ENCODE data around the gene TBX2. TPM values are rescaled to one million over a fixed set of nuclear protein-coding genes. Genes with fewer than 3 reads are reported as not detected.
A peak's percentile ranks its signal among the peaks of the same experiment; 100 is the strongest.

The TBX2 gene
- total RNA-seq, 1 donor from 2014 or later, result not detected

DNA sequence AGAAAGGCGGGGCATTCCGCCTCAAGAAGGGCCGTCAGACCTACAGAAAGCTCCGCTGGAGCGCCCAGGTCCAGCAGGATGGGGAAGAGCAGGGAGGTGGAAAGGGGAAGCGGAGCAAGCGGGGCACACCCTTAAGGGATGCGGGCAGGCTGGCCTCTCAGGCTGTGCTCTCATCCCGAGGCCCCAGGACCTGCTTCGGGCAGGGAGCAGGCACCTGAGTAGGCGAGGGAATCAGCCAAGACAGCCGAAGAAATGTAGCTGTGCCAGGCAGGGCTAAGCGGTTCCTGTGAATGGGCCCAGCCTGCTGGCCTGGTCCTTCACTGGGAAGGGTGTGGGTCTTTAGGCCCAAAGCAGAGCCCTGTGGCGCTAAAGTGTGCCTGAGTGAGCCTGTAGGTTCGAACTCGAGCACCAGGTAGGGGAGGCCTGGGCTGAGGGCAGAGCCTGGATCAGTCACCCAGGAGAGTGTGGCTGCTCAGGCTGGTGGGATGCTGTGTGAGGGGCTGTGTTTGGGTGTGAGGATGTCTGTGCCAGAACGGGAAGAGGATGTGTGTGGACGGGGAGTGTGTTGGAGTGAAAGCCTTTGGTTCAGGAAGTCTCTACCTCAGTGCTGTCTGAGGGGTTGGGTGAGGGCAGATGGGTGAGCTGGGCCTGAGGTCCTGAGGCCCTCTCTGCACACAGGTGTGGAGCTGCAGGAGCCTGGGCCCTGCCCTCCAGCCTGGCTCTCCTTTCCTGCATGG, 55.8 kb downstream of the TBX2 start:
- H3K36me3 Mint-ChIP-seq (ENCODE audit: low read depth), result peaks cover 4% of the 10 kb centered on the region
- intact Hi-C loops (cut with micrococcal nuclease), result loop anchor here (10.0 kb wide), 2 partner anchors 99 to 451 kb away; no protein-coding TSS in a partner anchor

GRCh38 chr17:61456061-61456681, 56.5 kb downstream of the TBX2 start:
- Mint-ChIP-seq H3K36me3 (ENCODE audit: low read depth) (peaks cover 4% of the 10 kb centered on the region), H3K4me3 (no peak overlapping the region), H3K27me3 (ENCODE audit: insufficient read depth) (peaks cover 79% of the 10 kb centered on the region), H3K27ac (no peak overlapping the region), H3K9me3 (no peaks in the 10 kb centered on the region), H3K4me1 (ENCODE audit: low read depth) (peaks cover 11% of the 10 kb centered on the region)
- intact Hi-C loops (cut with micrococcal nuclease), result loop anchor here (10.0 kb wide), 2 partner anchors 99 to 451 kb away; no protein-coding TSS in a partner anchor
- no peak for DNase-seq (ENCODE audit: low spot score)

More for the DNA sequence above, 55.8 kb downstream of the TBX2 start:
- Mint-ChIP-seq H3K9me3 (no peaks in the 10 kb centered on the region), H3K27ac (peak overlapping the region; percentile 76), H3K27me3 (ENCODE audit: insufficient read depth) (peaks cover 79% of the 10 kb centered on the region), H3K4me3 (no peak overlapping the region), H3K4me1 (ENCODE audit: low read depth) (peaks cover 11% of the 10 kb centered on the region)
- DNase-seq (ENCODE audit: low spot score), result no peak

DNA sequence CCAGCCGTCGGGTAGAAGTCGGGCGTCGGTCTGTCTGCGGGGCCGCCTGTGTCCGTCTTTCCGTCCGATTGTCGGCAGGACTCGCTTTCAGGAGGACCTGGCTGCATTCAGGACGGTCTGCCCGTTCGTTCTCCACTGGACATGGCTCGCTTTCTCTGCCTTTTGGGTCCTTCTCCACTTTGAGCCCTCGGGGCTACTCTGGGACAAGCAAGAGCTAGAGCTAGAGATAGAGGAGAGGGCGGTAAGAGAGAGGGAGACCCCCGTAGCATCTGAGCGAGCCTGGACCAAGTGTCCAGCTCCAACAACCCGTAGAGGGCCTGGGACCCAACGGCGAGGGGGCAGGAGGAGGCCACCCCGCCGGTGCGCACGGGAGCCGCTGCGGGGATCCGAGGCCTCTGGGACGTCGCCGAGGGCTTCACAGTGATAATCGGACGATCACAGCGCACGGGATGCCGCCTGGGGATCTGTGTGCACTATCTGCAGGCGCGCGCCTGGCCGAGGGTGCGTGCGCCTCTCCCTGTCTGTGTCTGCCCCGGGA, 57.1 kb downstream of the TBX2 start:
- no peak for DNase-seq (ENCODE audit: low spot score)
- peaks cover 11% of the 10 kb centered on the region for H3K4me1 Mint-ChIP-seq (ENCODE audit: low read depth)
- peaks cover 84% of the 10 kb centered on the region for H3K27me3 Mint-ChIP-seq (ENCODE audit: insufficient read depth)
- H3K36me3 Mint-ChIP-seq (ENCODE audit: low read depth), result peaks cover 4% of the 10 kb centered on the region
- no peak overlapping the region for H3K4me3 Mint-ChIP-seq
- peak overlapping the region; percentile 77 for H3K27ac Mint-ChIP-seq
- H3K9me3 Mint-ChIP-seq, result no peaks in the 10 kb centered on the region
- intact Hi-C loops (cut with micrococcal nuclease), result loop anchor here (10.0 kb wide), 2 partner anchors 98 to 452 kb away; no protein-coding TSS in a partner anchor

DNA sequence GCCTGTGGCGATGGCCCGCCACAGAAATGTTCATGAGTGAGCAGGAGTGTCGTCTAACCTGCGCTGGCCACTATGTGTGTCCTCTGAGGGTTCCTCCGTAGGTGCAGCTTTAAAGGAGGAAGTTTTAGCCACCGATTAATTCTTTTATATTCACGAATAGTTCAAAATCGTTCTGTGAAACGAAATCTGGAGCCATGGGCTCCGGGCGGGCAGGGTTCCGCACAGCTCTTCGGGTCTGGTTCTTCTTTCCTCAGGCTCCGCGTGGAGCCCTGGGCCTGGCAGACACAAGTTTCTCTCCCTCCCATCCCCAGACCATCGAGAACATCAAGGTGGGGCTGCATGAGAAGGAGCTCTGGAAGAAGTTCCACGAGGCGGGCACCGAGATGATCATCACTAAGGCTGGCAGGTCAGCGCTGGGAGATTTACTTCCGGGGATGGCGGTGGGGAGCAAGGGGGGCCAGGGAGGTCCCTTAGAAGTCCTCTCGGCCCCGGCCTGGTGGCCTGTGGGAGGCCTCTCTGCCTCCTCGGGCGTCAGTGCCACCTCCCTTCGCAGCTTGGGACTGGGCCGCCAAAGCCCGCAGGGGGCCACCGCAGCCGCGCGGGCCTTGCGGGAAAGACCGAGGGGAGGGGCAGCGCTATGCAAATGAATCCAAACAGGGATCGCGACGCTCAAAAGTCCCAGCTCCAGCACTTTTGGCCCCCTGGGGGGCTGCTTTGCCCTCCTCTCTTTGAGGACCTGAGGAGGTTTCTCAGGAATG, 57.8 kb downstream of the TBX2 start:
- no peak for DNase-seq (ENCODE audit: low spot score)
- H3K27ac Mint-ChIP-seq, result peak overlapping the region; percentile 77
- no peaks in the 10 kb centered on the region for H3K9me3 Mint-ChIP-seq
- intact Hi-C loops (cut with micrococcal nuclease), result loop anchor here (10.0 kb wide), 2 partner anchors 97 to 453 kb away; no protein-coding TSS in a partner anchor
- H3K36me3 Mint-ChIP-seq (ENCODE audit: low read depth), result peaks cover 4% of the 10 kb centered on the region
- H3K27me3 Mint-ChIP-seq (ENCODE audit: insufficient read depth), result peaks cover 89% of the 10 kb centered on the region
- H3K4me3 Mint-ChIP-seq, result peak overlapping the region; percentile 43
- peaks cover 11% of the 10 kb centered on the region for H3K4me1 Mint-ChIP-seq (ENCODE audit: low read depth)

- H3K4me1 Mint-ChIP-seq (ENCODE audit: low read depth), result peaks cover 11% of the 10 kb centered on the region
- peaks cover 89% of the 10 kb centered on the region for H3K27me3 Mint-ChIP-seq (ENCODE audit: insufficient read depth)
- peaks cover 4% of the 10 kb centered on the region for H3K36me3 Mint-ChIP-seq (ENCODE audit: low read depth)
- H3K4me3 Mint-ChIP-seq, result no peak overlapping the region
- no peak for DNase-seq (ENCODE audit: low spot score)
- no peak overlapping the region for H3K27ac Mint-ChIP-seq
- no peaks in the 10 kb centered on the region for H3K9me3 Mint-ChIP-seq
- intact Hi-C loops (cut with micrococcal nuclease), result loop anchor here (10.0 kb wide), 2 partner anchors 97 to 453 kb away; no protein-coding TSS in a partner anchor
These were observed 58.4 kb downstream of the TBX2 start for GRCh38 chr17:61458000-61458399.

DNA sequence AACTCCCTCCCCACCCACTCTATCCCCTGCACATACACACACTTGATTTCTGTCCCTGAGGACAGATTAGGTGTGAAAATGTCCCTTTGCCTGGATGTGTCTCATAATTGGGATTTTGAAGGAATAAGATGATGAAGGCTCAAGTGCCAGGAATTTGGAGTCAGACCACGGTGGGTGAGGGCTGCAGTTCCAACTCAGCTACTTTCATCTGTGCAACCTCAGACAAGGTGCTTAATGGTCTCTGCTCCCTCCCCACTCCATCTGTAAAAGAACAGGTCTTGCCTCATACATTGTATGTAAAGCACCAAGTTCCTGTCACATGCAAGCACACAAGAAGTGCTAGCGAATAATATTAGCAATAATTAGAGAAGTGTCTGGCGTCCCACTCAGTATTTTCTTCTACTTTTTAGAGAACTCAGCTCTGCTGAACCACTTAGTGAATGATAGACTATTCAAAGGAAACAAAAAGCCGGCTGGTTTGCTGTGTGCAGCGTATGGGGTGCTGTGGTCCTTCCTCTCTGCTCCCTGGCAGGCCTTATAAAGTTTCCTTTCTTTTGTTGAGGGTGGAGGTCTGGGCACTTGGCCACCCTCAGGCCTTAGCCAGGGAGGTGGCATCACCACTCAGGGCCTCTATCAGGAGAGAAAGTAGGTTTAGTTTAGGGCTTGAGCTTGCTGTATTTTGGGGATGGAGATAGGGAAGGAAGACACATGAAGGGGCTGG, 58.9 kb downstream of the TBX2 start:
- Mint-ChIP-seq H3K4me1 (ENCODE audit: low read depth) (peaks cover 11% of the 10 kb centered on the region), H3K27ac (no peak overlapping the region)

More for the DNA sequence above, 58.9 kb downstream of the TBX2 start:
- intact Hi-C loops (cut with micrococcal nuclease), result loop anchor here (10.0 kb wide), 2 partner anchors 96 to 454 kb away; no protein-coding TSS in a partner anchor
- peaks cover 88% of the 10 kb centered on the region for H3K27me3 Mint-ChIP-seq (ENCODE audit: insufficient read depth)
- H3K36me3 Mint-ChIP-seq (ENCODE audit: low read depth), result peaks cover 4% of the 10 kb centered on the region
- no peaks in the 10 kb centered on the region for H3K9me3 Mint-ChIP-seq
- DNase-seq (ENCODE audit: low spot score), result no peak
- no peak overlapping the region for H3K4me3 Mint-ChIP-seq

Other genes with a start within 250 kb of the TBX2 start
- gene TBX4, start 52.6 kb downstream of the TBX2 start, total RNA-seq, result not detected in 2 replicates
- 0.60 TPM in 1 of 2 replicates, not detected in the other for gene NACA2, start 191.4 kb downstream of the TBX2 start, total RNA-seq